ENCODE data around the gene RWDD2A. TPM values are rescaled to one million over a fixed set of nuclear protein-coding genes. Genes with fewer than 3 reads are reported as not detected.
"Not testable (repeated sequence)": the region's sequence is repeated elsewhere in the genome, so short reads cannot be mapped to it uniquely, and the experiment has no call there.

RWDD2A gene
- total RNA-seq, 3 donors from 2014 or later = 0.65 to 0.92 (median 0.68) TPM

GRCh38 chr6:83185096-83185495, 8.1 kb upstream of the RWDD2A start:
- Mint-ChIP-seq H3K9me3 (no peaks in the 10 kb centered on the region), H3K36me3 (ENCODE audit: insufficient read depth) (peaks cover 44% of the 10 kb centered on the region), H3K27me3 (ENCODE audit: low read depth) (no peaks in the 10 kb centered on the region), H3K4me3 (no peak overlapping the region), H3K4me1 (ENCODE audit: low read depth) (no peaks in the 10 kb centered on the region)
- ATAC-seq = no peak
- DNase-seq = no peak

- Mint-ChIP-seq H3K9me3 (no peaks in the 10 kb centered on the region), H3K36me3 (ENCODE audit: insufficient read depth) (peaks cover 28% of the 10 kb centered on the region), H3K27me3 (ENCODE audit: low read depth) (no peaks in the 10 kb centered on the region), H3K4me1 (ENCODE audit: low read depth) (peaks cover 20% of the 10 kb centered on the region), H3K4me3 (no peak overlapping the region)
- no peak for DNase-seq
- no peak for ATAC-seq
These were observed 4.7 kb upstream of the RWDD2A start for GRCh38 chr6:83188501-83188900.

- H3K9me3 Mint-ChIP-seq = no peaks in the 10 kb centered on the region
- H3K4me3 Mint-ChIP-seq = no peak overlapping the region
- no peaks in the 10 kb centered on the region for H3K27me3 Mint-ChIP-seq (ENCODE audit: low read depth)
- peaks cover 12% of the 10 kb centered on the region for H3K36me3 Mint-ChIP-seq (ENCODE audit: insufficient read depth)
- peaks cover 31% of the 10 kb centered on the region for H3K4me1 Mint-ChIP-seq (ENCODE audit: low read depth)
- no peak for ATAC-seq
- DNase-seq = no peak
These were observed 2.5 kb upstream of the RWDD2A start for GRCh38 chr6:83190626-83191025.

- H3K4me1 Mint-ChIP-seq (ENCODE audit: low read depth) = peaks cover 34% of the 10 kb centered on the region
- ATAC-seq; DNase-seq; H3K27me3 Mint-ChIP-seq (ENCODE audit: low read depth); H3K9me3 Mint-ChIP-seq; H3K36me3 Mint-ChIP-seq (ENCODE audit: insufficient read depth): not testable (repeated sequence)
- peak overlapping the region; percentile 97 for H3K4me3 Mint-ChIP-seq
These were observed 1.2 kb upstream of the RWDD2A start for GRCh38 chr6:83191974-83192373.

- H3K4me1 Mint-ChIP-seq (ENCODE audit: low read depth) = peaks cover 34% of the 10 kb centered on the region
- no peaks in the 10 kb centered on the region for H3K27me3 Mint-ChIP-seq (ENCODE audit: low read depth)
These were observed 701 bp upstream of the RWDD2A start for GRCh38 chr6:83192456-83192855.

GRCh38 chr6:83193747-83194566, 800 bp downstream of the RWDD2A start:
- ATAC-seq (peak; percentile 7 to 13), DNase-seq (no peak)
- H3K27me3 Mint-ChIP-seq (ENCODE audit: low read depth) = no peaks in the 10 kb centered on the region
- peak overlapping the region; percentile 97 for H3K4me3 Mint-ChIP-seq
- peaks cover 34% of the 10 kb centered on the region for H3K4me1 Mint-ChIP-seq (ENCODE audit: low read depth)
- peaks cover 2% of the 10 kb centered on the region for H3K36me3 Mint-ChIP-seq (ENCODE audit: insufficient read depth)
- no peaks in the 10 kb centered on the region for H3K9me3 Mint-ChIP-seq

More at GRCh38 chr6:83192456-83192855, 701 bp upstream of the RWDD2A start:
- Mint-ChIP-seq H3K4me3 (peak overlapping the region; percentile 97), H3K36me3 (ENCODE audit: insufficient read depth) (peaks cover 7% of the 10 kb centered on the region), H3K9me3 (no peaks in the 10 kb centered on the region)
- ATAC-seq = peak; percentile 3 to 15
- DNase-seq = no peak

GRCh38 chr6:83198486-83199172, 5.5 kb downstream of the RWDD2A start:
- H3K9me3 Mint-ChIP-seq = no peaks in the 10 kb centered on the region
- no peak overlapping the region for H3K4me3 Mint-ChIP-seq
- DNase-seq = no peak
- H3K27me3 Mint-ChIP-seq (ENCODE audit: low read depth) = no peaks in the 10 kb centered on the region
- ATAC-seq = no peak
- H3K36me3 Mint-ChIP-seq (ENCODE audit: insufficient read depth) = no peaks in the 10 kb centered on the region
- H3K4me1 Mint-ChIP-seq (ENCODE audit: low read depth) = peaks cover 14% of the 10 kb centered on the region

GRCh38 chr6:83199173-83199862, 6.2 kb downstream of the RWDD2A start:
- peak in 1 of 2 donors; percentile 38 for ATAC-seq
- H3K36me3 Mint-ChIP-seq (ENCODE audit: insufficient read depth) = no peaks in the 10 kb centered on the region
- no peaks in the 10 kb centered on the region for H3K9me3 Mint-ChIP-seq
- DNase-seq = no peak
- H3K27me3 Mint-ChIP-seq (ENCODE audit: low read depth) = no peaks in the 10 kb centered on the region
- peaks cover 9% of the 10 kb centered on the region for H3K4me1 Mint-ChIP-seq (ENCODE audit: low read depth)
- H3K4me3 Mint-ChIP-seq = no peak overlapping the region

GRCh38 chr6:83199863-83200225, 6.7 kb downstream of the RWDD2A start:
- Mint-ChIP-seq H3K4me3 (no peak overlapping the region), H3K4me1 (ENCODE audit: low read depth) (peaks cover 5% of the 10 kb centered on the region)

GRCh38 chr6:83202031-83202430, 8.9 kb downstream of the RWDD2A start:
- no peak overlapping the region for H3K4me3 Mint-ChIP-seq
- H3K4me1 Mint-ChIP-seq (ENCODE audit: low read depth) = no peaks in the 10 kb centered on the region
- ATAC-seq = no peak
- peaks cover 9% of the 10 kb centered on the region for H3K27me3 Mint-ChIP-seq (ENCODE audit: low read depth)
- no peaks in the 10 kb centered on the region for H3K36me3 Mint-ChIP-seq (ENCODE audit: insufficient read depth)
- no peaks in the 10 kb centered on the region for H3K9me3 Mint-ChIP-seq
- DNase-seq = no peak

More at GRCh38 chr6:83199863-83200225, 6.7 kb downstream of the RWDD2A start:
- Mint-ChIP-seq H3K9me3 (no peaks in the 10 kb centered on the region), H3K27me3 (ENCODE audit: low read depth) (no peaks in the 10 kb centered on the region), H3K36me3 (ENCODE audit: insufficient read depth) (no peaks in the 10 kb centered on the region)
- DNase-seq = no peak
- ATAC-seq = no peak

- DNase-seq = peak; percentile 36
- ATAC-seq = peak; percentile 92 to 94
- Mint-ChIP-seq H3K4me1 (ENCODE audit: low read depth) (no peaks in the 10 kb centered on the region), H3K27me3 (ENCODE audit: low read depth) (peaks cover 4% of the 10 kb centered on the region), H3K36me3 (ENCODE audit: insufficient read depth) (no peaks in the 10 kb centered on the region), H3K9me3 (no peaks in the 10 kb centered on the region), H3K4me3 (no peak overlapping the region)
These were observed 22.2 kb downstream of the RWDD2A start for GRCh38 chr6:83215131-83216047.

GRCh38 chr6:83216806-83217205, 23.6 kb downstream of the RWDD2A start:
- Mint-ChIP-seq H3K36me3 (ENCODE audit: insufficient read depth) (no peaks in the 10 kb centered on the region), H3K27me3 (ENCODE audit: low read depth) (peaks cover 4% of the 10 kb centered on the region), H3K9me3 (no peaks in the 10 kb centered on the region), H3K4me1 (ENCODE audit: low read depth) (no peaks in the 10 kb centered on the region), H3K4me3 (no peak overlapping the region)
- DNase-seq (no peak), ATAC-seq (no peak)

- H3K4me3 Mint-ChIP-seq = no peak overlapping the region
- no peaks in the 10 kb centered on the region for H3K9me3 Mint-ChIP-seq
- H3K4me1 Mint-ChIP-seq (ENCODE audit: low read depth) = no peaks in the 10 kb centered on the region
- ATAC-seq = no peak
- no peak for DNase-seq
- H3K27me3 Mint-ChIP-seq (ENCODE audit: low read depth) = no peaks in the 10 kb centered on the region
- no peaks in the 10 kb centered on the region for H3K36me3 Mint-ChIP-seq (ENCODE audit: insufficient read depth)
These were observed 25.5 kb downstream of the RWDD2A start for GRCh38 chr6:83218646-83219045.

GRCh38 chr6:83220121-83220520, 27.0 kb downstream of the RWDD2A start:
- H3K27me3 Mint-ChIP-seq (ENCODE audit: low read depth) = no peaks in the 10 kb centered on the region
- H3K9me3 Mint-ChIP-seq = no peaks in the 10 kb centered on the region
- H3K4me1 Mint-ChIP-seq (ENCODE audit: low read depth) = no peaks in the 10 kb centered on the region
- H3K4me3 Mint-ChIP-seq = no peak overlapping the region
- ATAC-seq (no peak), DNase-seq (no peak)
- H3K36me3 Mint-ChIP-seq (ENCODE audit: insufficient read depth) = no peaks in the 10 kb centered on the region
